Measurements from ENCODE around the gene FOXL1.

Gene FOXL1

DNA sequence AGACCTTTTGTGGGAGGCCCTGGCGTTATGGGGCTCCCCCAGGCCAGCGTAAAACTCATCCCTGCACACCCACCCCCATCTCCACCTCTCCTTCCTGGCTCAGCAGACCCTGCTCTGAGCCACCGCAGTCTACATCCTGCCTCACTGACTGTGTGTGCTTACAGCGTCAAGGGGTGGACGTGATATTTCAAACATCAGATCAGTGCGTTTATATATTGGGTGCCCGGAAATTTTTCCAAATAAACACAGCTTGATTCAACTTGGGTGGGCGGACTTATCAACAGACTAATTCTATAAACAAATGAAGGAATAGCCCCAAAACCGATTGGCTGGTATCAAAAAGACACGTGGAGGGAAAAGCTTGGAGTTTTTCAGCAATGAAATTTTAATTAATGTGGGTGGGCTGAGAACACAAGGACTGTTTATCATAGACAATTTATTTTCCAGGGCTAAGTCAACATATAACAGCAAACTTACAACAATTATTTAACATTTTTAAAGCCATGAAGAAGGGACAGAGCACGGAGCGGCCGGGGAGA is at the start of gene FOXL1:
Gene FOXL1 (plus strand): TSS at position 489 of the 539 bp plus-strand sequence. CDS start 175 bp downstream, outside the sequence.
- DNase-seq, result no peak

DNA sequence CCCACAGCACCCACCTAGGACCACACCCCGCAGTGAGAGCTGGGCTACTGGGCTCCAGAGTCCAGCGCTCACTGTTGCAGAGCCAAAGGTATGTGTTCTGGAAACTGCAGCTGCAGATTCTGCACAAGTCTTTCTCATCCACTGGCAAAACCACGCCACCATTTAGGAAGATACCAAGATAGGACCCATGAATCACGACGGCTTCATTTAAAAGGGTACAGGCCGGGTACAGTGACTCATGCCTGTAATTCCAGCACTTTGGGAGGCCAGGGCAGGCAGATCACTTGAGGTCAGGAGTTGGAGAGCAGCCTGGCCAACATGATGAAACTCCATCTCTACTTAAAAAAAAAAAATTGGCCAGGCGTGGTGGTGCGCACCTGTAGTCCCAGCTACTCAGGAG is 49.2 kb upstream of the FOXL1 start:
- DNase-seq, result no peak

DNA sequence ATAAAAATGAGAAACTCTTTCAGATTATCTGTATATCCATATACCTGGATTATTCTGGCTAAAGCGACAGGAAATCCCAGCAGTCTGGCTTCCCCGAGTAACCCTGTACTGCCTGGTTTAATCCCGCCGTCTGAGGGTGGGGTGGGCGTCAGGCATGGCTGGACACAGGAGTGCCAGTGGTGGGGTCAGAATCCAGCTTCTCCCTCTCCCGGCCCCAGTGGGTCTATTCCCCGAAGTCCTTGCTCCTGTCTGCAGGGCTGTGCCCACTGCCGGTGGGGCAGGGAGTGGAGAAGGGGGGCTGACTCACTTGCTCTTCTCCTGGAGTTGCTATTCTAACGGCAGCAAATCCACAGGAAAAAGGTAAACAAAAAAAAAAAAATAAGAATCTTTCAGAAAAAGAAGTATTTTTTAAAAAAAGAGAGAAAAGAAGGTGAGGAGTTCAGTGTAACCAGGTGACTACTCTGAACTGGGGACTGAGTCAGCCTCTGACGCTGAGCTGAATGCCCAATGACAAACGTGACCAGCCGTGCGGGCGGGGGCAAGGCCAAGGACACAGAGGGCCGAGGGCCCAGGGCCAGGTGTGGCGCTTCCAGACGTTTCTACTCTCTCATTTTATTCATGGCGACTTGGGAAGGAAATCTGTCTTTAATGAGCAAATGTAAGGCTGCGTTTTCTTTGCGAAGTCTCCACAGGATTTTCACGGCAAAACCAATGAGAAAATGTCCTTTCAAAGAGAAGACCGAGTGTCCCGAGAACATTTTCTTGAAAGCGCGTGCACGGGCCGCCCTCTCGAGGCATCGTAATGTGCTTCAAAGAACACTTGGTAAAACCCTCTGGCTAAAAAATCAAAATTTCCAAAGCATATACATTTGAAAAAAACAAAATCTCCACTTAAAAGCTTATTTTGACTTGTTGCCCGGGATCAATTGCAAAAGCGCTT is 47.8 kb upstream of the FOXL1 start:
- no peak for DNase-seq

DNA sequence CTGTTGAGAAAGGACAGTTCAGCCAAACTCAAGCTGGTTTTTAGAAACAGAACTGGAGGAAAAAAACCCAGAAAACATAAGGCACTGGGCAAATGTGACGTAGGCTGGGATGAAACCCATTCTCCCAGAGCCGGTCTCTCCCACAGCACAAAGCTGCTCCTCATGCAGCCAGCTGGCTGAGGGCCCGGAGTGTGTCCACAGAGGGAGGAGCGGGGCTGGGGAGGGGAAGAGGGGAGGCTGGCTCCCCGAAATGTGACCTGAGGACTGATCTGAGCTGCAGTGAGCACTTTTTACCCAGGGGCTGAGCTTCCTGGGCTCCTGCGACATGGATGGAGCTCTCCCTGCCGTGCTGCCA is 47.2 kb upstream of the FOXL1 start:
- no peak for DNase-seq

DNA sequence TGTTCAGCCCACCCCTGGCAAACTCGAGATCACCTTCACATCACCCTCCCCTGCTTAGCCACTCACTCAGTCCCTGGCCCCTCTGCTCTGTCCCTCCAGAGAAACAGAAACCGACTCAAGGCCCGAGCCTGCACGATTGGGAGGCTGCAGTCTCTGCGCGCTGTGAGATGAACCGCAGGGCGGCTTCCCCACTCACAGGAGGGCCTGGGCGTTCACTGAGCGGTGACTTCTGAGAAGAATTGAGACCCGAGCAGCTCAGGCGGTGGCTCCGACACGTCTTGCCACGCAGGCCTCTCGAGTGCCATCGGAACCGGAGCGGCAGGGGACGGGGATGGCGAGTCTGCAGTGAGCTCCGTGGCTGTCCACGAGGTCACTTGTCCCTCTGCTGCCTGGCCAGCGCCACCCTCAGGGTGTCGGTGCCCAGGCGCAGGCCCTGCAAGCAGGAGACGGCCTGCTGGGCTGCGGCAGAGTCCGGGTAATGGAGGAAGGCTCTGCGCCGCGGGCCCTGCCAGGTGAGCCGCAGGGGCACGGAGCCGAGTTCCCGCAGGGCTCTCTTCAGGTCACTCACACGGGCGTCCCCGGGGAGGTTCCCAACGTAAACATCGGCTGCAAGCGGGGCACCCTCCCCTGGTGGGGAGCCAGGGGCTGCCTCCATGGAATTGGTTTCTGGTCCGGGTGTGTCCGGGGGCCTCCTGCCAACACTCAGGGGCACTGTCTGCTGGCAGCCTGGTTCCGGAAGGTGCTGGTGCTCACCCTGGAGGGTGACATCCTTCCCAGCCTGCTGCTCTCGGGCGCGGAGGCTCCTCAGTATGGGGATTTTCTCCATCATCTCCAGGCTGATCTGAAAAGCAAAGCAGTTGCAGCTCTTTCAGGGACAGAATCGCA is 46.5 kb upstream of the FOXL1 start:
- DNase-seq, result no peak

DNA sequence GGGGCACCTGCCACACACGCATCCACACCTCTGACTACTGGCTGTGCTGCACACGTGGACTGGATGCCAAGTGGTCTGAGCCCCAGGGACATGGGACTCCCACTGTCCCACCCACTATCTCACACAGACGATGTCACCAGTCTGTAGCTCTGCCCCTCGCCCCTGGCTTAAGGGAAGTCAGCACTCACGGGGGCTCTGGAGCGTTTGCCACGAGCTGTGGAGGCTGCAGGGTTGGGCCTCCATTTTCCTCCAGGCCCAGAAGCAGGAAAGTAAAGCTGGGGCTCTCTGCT is 45.9 kb upstream of the FOXL1 start:
- no peak for DNase-seq

DNA sequence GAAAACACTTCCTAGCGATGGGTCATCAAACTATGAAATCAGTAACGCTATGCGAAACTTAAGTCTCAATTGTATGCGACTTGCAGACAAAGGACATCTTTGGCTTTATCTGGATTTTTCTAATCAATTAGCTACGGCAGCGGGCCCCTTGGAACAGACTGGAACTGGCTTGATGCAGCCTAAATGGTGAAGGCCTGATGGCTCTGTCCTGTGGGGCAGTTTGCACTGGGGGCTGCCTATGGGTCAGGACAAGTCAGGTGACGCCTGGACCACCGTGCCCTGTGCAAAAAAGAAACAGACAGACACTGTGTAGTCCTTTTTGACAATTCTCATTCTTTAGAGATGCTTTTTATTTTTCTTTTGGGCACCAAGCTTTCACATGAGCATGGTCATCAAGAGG is 45.3 kb upstream of the FOXL1 start:
- no peak for DNase-seq

DNA sequence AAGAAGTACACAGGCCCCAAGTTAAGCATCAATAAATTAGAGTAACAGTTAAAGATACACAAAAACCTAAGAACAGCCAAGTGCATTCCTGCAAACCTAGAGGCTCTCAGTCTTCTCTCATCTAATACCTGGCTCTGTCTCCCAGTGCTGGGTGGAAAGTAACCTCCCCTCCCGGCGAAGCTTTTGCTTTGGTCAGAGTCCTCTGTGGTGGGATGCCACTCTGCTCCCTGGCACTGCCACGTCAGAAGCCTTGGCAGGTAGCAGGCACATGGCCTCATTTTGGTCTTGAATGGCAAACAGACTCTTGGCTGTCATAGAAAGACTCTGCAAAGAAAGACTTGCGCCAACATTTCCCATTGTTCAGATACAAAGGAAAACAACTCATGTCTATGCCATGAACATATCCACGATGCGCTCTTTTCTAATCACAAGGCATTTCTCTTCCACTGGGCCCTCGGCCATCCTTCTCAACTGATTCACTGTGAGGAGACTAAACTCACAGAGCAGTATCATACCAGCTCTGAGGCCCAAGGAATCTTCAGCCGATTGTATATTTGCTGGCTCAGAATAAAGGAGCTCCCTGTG is 44.5 kb upstream of the FOXL1 start:
- no peak for DNase-seq

DNA sequence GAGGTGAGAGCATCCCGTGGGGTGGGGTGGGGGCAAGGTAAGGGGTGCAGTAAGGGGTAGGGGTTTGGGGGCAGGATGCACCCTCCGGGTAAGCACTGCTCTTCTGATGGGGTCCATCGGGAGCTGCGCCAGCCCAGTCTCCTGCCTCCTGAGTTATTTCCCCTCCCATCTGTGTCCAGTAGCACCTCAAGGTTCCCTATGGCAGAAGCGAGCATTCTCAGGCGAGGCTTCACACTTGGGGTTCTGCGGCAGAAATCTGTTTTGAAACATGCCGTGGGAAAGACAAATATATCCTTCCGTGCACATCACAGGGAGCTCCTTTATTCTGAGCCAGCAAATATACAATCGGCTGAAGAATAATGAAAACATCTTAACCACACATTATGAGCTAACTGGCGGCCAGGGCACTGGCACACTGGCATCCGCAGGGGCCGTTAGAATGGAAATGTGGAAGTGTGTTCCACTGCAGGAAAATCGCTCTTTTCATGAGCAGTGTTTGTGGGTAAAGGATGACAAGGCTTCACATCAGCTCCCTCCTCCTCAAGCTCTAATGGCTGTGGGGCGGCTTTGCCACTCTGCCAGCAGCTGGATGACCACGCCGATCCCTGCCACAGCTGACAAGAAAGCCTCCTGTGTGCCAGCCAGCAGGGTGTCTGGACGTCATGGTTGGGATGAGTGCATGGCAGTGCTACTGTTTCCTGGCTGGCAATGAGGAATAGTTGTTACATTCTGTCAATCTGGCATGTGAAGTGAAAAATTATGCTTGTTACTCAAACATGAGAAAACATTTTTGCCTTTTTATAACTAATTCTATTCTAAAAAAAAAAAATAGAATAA is 43.4 kb upstream of the FOXL1 start:
- no peak for DNase-seq

DNA sequence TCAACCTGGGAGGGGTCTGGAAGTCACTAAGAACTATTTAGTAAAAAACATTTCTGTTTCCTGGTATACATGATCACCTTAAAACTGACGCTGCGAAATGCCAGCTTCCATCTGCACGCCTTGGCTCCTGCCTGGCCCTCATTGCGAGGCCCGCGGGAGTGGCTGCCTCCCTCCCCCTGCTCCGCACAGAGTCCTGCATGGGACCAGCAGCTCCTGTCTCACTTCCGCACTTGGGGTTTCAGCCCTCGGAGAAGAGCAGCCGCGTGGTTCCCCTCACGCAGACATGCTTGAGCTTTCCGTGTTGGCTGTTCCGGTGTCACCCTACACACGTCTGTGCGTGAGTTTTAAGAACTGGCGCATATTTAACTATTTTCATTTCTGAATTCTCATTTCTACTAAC is 41.7 kb upstream of the FOXL1 start:
- no peak for DNase-seq

DNA sequence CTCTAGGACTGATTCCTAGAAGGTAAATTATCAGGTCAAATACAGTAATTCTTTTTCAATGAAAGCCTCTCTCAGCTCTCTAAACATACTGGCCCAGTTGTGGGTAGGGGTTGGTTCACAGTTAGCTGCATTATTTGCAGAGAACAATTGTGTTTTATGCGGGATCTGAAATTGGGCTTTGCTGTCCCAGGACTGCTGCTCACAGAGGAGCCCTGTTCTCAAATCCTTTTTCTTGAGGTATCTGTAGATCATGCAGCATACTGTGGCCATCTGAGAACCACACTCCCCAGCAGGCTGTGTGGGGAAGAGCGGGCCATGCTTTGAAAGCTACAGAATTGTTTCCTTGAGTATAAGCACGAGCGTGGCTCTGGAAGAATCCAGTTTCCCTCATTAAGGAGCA is 40.9 kb upstream of the FOXL1 start:
- DNase-seq, result no peak

DNA sequence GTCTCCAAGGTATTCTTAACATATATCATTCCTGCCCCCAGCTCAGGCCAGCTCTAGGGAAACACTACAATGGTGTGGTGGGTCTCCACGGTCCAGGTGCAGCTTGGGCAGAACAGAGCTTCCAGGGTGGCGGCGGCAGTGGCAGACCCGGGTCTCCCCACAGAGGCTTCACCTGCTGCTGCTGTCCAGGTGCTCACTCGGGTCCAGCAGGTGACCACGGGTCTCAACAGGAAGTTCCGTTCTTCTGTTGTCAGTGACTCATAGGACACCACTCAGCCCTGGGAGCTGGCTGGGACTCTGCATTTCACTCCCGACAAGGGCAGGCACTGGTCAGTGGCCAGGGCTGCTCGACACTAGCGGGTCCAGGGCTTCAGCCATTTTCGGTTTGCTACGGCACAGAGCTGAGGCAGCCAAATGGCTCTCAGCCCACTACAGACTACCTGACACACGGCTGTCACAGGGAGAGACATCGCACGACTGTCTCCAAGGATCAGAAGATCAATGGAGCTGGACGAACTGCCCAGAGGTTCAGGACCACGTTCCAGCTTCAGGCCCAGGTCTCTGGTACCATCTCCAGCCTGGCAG is 40.1 kb upstream of the FOXL1 start:
- no peak for DNase-seq

DNA sequence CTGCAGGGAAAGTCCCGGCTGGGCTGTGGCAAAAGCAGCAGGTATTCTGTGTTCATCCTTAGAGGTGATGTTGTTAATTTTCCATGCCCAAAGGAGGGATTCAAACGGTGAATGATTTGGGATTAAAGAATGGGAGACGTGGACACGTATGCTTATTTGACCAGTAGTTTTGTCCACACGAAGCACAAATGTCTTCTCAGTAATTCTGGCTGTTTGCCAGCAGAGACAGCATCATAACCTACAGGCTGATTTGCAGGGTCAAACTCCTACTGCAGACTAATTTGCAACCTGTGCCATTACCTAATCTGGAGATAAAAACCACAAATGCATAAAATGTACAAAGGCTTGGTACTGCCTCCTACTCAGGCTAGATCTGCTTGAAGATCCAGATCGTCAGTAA is 37.5 kb upstream of the FOXL1 start:
- no peak for DNase-seq

DNA sequence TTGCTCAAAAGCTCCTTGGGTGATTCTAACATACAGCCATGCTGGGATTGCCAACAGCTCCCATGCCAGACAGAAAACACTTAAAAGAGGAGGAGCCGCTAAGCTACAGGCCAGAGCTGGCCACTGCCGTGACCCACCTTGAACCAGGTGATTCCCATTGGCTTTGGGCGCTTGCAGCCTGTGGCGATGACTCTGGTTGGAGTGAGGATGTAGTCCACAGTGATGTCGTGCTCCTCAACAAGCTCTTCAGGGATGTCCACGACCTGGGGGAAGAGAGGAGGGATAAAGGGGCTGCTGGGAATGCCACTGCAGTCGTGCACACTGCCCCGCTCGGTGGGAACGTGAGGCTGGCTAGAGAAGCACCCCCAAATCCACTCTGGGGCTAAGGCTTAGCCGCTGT is 36.8 kb upstream of the FOXL1 start:
- no peak for DNase-seq

DNA sequence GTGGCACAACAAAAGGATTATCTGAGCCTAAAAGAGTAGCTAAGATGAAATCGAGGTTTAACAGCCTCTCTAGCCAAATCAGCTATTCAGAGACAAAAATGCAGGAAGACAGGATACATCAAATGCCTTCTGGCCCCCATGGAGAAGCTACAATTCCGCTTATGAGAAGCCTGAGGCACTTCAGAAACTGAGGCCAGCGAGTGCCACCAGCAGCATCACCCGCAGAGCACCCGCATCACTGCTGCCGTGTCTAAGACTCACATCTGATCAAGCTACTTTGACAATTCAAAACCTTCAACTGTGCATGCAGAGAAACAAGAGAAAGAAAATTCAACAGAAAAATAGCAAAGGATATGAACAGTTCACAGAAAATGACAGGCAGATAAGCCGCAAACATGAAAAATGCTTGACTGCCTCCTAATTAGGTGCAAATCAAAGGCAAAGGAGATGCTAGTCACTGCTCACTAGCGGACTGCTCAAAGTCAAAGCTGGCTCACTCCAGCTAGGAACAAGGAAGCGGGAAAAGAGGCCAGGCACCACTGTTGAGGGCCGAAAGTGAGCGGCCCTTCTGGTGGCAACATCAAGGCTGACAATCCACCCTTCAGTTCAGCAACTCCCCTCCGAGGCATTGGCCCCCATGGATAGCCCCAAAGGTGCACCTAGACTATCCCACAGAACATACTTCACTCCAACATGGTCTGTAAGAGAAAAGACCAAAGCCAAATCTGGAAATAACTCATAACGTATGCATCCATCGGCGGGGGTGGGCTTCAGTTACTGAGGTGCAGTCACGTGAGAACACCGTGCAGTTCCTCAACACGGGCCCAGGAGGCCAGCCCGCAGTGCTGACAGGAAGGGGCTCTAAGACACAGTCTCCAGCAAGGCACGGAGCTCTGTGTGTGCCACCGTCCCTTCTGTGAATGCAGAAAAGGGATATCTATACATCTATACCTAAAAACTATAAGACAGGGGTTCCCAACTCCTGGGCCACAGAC is 35.3 kb upstream of the FOXL1 start:
- no peak for DNase-seq

DNA sequence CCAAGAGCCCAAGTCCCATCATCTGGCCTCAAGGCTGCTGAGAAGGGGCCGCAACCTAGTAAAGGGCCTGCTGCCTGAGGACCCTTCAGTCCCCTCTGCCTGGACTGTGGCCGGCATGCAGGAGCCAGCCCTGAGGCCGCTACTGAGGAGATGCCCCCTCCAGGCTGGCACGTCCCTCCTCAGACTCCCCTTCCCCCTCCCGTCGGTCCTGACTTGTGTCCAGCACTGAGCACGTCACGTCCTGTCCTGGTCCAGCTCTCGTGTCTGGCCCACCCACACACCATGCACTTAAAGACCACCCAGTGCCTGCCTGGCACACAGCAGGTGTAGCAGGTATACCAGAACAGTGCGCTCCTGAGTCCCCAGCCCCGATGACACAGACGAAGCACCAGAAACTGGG is 32.9 kb upstream of the FOXL1 start:
- DNase-seq, result no peak

DNA sequence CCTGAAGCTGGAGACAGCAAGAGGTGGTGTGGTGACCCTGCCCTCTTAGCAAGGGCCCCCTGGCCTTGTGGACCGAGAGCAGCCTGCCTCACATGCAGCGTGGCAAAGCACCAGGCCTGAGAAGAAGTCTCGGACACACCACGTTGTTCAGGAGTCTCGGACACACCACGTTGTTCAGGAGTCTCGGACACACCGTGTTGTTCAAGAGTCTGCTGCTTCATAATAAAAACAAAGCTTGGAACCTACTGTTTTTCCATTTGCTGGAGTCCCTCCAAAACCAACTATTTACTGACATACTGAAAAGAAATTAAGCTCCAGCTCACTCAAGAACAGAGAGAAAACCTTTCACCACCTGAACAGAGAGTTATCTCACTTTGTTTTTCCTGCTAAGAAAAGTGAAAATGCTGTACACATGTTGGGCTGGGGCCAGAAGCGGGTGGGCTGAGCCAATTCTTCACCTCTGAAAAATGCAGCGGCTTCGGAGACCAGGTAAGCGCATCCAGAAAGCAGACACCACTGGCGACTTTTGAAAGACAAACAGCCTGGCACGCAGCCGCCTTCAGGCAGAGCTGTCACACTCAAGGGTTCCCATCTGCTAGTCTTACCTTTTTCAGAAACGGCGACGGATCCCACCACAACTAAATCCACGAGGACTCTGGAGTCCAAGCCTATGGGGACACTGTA is 32.3 kb upstream of the FOXL1 start:
- no peak for DNase-seq

DNA sequence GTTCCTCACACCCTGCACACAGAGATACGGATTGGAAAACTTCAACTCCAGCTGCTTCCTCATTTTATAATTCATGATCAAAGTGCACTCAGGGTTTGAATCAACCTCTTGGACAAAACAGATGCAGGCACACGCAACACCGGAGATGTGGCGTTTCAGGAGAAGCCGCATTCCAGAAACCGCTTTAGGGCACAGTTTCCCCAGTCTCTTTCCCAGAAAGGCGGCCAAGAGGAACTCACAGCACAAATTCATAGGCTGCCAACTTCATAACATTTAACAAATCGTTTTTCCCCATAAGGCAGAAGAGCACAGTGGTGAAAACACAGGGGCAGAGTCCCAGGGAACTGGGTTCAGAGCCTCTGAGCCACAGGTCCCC is 31.7 kb upstream of the FOXL1 start:
- no peak for DNase-seq

DNA sequence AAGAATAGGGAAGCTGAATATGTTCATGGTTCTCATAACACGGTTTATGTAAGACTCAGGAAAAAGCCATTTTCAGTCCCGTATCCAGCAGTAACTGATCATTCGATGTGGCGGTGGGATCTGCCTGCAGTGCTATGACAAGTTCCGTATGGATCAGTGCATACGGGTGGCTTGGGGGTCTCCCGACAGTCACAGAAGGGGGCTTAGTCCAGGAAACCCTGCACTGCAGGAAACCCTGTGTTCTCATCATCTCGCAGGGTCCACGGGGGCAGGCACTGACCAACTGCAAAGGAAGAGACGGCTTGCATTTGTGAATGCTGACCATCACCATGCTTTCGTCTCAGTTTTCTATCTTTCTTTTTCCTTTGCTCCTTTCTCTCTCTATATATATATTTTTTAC is 31.1 kb upstream of the FOXL1 start:
- DNase-seq, result no peak
